Amniotic epithelial cell (primary cell): Measurements from ENCODE around the gene MTERF1.
"Not testable (repeated sequence)": the region's sequence is repeated elsewhere in the genome, so short reads cannot be mapped to it uniquely, and the experiment has no call there.

ENCODE experiments used
- DNase-seq: peaks from one replicate; pipeline ENCODE4 v3.0.0-alpha.2; 2010; ENCODE audit warnings: low read depth

The MTERF1 gene

GRCh38 chr7:91880413-91881241, at the start of gene MTERF1:
TSS of gene MTERF1 (minus strand) at chr7:91880702. CDS start at chr7:91880083, 619 bp downstream.
- DNase-seq, result peak; percentile 85

GRCh38 chr7:91929463-91929862, 49.0 kb upstream of the MTERF1 start:
- no peak for DNase-seq

- DNase-seq, result no peak
These were observed 47.4 kb upstream of the MTERF1 start for GRCh38 chr7:91927912-91928311.

GRCh38 chr7:91922857-91923256, 42.4 kb upstream of the MTERF1 start:
- no peak for DNase-seq

- DNase-seq, result no peak
These were observed 37.9 kb upstream of the MTERF1 start for GRCh38 chr7:91918356-91918755.

GRCh38 chr7:91916051-91916440, 35.5 kb upstream of the MTERF1 start:
- no peak for DNase-seq

- peak; percentile 69 for DNase-seq
These were observed 35.0 kb upstream of the MTERF1 start for GRCh38 chr7:91915401-91916050.

- no peak for DNase-seq
These were observed 33.1 kb upstream of the MTERF1 start for GRCh38 chr7:91913612-91914011.

GRCh38 chr7:91912494-91912893, 32.0 kb upstream of the MTERF1 start:
- DNase-seq, result peak; percentile 40

- no peak for DNase-seq
These were observed 30.6 kb upstream of the MTERF1 start for GRCh38 chr7:91911121-91911520.

GRCh38 chr7:91910171-91910570, 29.7 kb upstream of the MTERF1 start:
- DNase-seq, result no peak

GRCh38 chr7:91899563-91899962, 19.1 kb upstream of the MTERF1 start:
- DNase-seq, result no peak

- DNase-seq, result no peak
These were observed 17.9 kb upstream of the MTERF1 start for GRCh38 chr7:91898240-91898992.

- DNase-seq, result peak; percentile 81
These were observed 14.4 kb upstream of the MTERF1 start for GRCh38 chr7:91894781-91895480.

- not testable (repeated sequence) for DNase-seq
These were observed 13.2 kb upstream of the MTERF1 start for GRCh38 chr7:91893699-91894098.

GRCh38 chr7:91892821-91893340, 12.4 kb upstream of the MTERF1 start:
- DNase-seq, result peak; percentile 86

- DNase-seq, result no peak
These were observed 11.7 kb upstream of the MTERF1 start for GRCh38 chr7:91892099-91892705.

GRCh38 chr7:91888271-91889175, 8.0 kb upstream of the MTERF1 start:
- DNase-seq, result not testable (repeated sequence)

- DNase-seq, result not testable (repeated sequence)
These were observed 7.1 kb upstream of the MTERF1 start for GRCh38 chr7:91887336-91888213.
